GM21447 (cell line): ENCODE measurements around the gene ETHE1.
"Not testable (repeated sequence)": the region's sequence is repeated elsewhere in the genome, so short reads cannot be mapped to it uniquely, and the experiment has no call there.

Experiments used
- ATAC-seq: cut with Tn5 transposase; IDR thresholded peaks from one replicate; pipeline ENCODE4 v1.9.1; 2021; ENCODE audit not compliant: unreplicated experiment

Gene ETHE1

DNA sequence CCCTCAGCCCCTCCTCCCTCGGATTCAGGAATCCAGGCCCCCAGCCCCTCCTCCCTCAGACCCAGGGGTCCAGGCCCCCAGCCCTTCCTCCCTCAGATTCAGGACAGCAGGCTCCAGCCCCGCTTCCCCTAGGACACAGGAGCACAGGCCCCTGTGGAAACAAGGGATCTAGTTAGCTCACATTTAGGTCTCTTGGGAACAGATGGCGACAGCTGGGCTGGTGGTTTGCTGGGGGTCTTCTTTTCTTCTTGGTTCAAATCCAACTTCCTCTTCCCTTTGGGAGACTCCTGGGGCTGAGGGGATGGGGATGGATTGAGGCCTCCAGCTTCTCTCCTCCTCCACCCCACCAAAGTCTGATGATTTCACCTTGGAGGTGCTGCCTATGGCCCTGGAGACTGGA is 25.6 kb upstream of the ETHE1 start:
- ATAC-seq, result no peak

GRCh38 chr19:43552198-43552450 is 25.1 kb upstream of the ETHE1 start:
- no peak for ATAC-seq

DNA sequence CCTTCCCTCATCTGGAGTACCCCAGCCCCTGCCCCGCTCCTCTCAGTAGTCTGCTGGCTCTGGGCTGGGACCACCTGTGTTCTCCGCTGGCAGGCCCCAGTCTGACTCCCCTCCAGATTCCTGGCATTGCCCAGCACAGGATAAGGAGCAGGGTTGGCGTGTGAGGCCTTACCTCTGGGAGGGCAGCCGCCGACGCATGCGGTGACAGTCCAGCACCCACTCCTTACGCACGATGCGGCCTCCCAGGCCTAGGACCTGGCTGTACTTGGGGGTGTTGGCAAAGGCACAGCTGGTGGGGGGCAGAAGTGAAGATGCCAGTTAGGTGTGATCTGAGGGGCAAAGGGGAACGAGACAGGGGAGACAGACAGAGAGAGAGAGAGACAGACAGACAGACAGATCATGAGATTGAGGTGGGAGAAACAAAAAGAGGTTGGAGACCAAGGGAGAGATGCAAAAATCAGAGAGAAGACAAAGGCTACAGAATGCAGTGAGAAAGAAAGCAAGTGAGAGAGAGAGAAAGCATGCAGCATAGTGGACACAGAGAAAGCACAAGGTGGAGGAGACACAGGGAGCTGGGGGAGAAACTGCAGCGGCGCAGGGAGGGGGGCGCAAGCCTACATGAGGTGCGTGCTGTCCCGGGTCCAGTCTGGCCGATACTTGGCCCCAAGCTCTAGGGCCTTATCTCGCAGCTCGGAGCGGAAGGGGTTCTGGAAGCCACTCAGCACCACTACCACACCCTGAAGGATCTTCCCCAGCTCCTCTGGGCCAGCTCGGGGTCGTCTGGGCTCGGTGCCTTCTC is 24.6 kb upstream of the ETHE1 start:
- ATAC-seq, result no peak

DNA sequence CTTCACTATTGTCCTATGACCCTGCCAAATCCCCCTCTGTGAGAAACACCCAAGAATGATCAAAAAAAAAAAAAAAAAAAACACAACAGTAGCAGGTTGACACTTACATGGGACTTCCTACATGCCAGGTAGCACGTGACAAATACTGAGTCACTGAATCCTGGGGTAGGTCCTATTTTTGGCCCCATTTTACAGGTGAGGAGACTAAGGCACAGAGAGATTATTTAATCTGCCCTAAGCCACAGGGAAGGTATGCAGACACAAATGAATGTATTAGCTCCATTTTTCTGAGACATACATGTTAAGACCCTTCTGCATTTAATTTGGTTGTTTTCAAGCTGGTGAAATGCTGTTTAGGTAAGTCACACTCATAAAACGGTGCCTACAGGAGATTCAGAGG is 21.7 kb upstream of the ETHE1 start:
- ATAC-seq, result no peak

DNA sequence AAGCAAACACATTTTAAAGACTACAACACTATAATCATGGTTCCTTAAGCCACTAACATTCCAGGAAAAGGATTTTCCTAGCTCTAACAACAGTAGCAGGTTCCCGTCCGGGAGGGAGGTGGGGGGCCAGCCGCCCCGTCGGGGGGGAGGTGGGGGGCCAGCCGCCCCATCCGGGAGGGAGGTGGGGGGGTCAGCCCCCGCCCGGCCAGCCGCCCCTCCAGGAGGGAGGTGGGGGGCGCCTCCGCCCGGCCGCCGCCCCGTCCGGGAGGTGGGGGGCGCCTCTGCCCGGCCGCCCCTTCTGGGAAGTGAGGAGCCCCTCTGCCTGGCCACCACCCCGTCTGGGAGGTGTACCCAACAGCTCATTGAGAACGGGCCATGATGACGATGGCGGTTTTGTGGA is 20.9 kb upstream of the ETHE1 start:
- not testable (repeated sequence) for ATAC-seq

- ATAC-seq, result no peak
Measured at GRCh38 chr19:43546581-43546980, 19.6 kb upstream of the ETHE1 start.

DNA sequence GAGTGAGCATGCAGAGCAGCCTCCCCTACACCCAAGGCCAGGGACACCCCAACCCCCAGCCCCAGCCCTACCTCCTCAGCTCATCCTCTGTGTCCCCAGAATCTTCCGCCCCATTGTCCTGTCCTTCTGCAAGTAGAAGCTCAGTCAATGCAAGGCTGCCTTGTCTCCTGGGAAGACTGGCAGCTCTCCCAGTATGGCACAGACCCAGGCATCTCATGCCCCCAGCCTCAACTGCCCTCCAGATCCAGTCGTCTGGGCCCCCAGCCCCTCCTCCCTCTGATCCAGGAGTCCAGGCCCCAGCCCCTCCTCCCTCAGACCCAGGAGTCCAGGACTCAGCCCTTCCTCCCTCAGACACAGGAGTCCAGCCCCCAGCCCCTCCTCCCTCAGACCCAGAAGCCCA is 19.0 kb upstream of the ETHE1 start:
- no peak for ATAC-seq

- ATAC-seq, result no peak
Measured at GRCh38 chr19:43545276-43545675, 18.3 kb upstream of the ETHE1 start.

DNA sequence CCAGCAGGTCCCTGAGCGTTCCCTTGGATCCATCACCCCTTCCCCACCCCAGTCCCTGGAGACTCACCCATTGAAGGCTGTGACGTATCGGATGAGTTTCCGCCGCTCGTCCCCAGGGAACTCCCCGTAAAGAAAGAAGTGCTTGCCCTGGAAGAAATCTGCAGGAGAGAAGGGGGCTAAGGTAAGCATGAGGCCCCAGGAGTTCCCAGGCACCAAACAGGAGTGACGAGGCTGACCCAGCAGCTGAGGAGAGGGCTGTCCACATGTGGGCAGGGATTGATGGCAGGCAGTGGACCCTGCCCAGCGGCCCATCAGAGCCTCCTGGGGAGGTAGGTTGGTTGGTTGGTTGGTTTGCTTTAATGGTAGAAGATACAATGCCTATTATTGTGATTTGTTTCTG is 17.1 kb upstream of the ETHE1 start:
- ATAC-seq, result no peak

DNA sequence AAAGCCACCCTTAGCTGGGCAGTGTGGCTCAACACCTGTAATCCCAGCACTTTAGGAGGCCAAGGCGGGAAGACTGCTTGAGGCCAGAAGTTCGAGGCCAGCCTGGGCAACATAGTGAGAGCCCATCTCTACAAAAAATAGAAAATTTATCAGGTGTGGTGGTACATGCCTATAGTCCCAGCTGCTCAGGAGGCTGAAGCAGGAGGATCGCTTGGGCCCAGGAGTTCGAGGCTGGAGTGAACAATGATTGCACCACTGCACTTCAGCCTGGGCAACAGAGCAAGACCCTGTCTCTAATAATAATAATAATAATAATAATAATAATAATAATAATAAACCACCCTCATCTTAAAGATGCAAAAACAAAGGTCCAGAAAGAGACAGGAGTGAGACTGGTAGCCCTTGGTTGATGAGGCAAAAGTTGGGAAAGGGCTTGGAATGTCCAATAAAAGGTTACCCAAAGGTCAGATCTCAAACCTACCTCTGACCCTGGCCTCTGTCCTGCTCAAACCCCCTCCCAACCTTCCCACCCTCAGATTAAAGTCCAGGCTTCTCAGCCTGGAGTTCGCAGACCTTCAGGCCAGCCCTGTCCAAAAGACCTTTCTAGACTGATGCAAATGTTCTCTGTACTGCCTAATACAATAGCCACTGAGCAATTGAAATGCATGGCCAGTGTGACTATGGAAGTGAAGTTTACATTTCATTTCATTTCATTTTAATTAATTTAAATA is 15.1 kb upstream of the ETHE1 start:
- no peak for ATAC-seq

DNA sequence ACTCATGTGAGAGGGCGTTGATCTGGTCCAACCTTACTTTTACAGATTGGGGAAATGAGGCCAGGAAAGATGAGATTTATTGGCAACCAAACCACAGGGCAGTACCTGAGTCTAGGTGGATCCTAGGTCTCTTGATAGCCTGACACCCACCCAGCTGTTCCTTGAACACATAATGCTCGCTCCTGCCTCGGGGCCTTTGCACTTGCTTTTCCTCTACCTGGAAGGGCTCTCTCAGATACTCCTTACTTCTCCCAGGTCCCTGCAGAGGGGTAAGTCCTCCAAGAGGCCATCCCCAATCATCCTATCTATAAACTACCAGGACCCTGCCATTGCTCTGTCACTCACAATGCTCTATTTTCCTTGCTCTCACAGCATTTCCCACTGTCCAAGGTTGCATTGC is 13.4 kb upstream of the ETHE1 start:
- no peak for ATAC-seq

GRCh38 chr19:43538922-43539321 is 11.9 kb upstream of the ETHE1 start:
- ATAC-seq, result no peak

GRCh38 chr19:43534816-43535761 is 8.1 kb upstream of the ETHE1 start:
- ATAC-seq, result no peak

DNA sequence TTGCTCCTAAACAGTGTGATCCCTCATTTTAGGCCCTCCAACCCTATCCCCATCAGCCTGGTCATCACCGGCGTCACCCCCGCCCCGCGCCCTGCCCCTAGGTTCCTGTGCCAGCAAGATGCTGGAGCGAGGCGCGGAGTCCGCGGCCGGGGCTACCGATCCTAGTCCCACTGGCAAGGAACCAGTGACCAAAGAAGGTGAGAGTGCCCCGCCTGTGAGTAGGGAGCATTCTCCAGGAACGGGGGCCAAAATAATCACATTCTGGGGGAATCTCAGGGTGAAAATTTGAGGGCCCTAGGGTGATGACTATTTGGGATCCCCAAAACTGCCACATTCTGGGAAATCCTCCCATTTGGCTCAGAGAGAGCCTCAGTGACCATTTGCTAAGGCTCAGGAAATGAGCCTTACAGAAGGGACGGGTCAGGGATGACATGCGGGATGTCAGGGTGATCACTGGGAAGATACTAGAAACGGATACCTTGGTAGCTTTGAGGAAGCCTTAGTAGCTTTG is 7.4 kb upstream of the ETHE1 start:
- no peak for ATAC-seq

- ATAC-seq, result peak; percentile 54
Measured at GRCh38 chr19:43533546-43534304, 6.7 kb upstream of the ETHE1 start.

- peak; percentile 48 for ATAC-seq
Measured at GRCh38 chr19:43532962-43533545, 6.1 kb upstream of the ETHE1 start, which contains the start of gene ZNF575. TSS of gene ZNF575 (plus strand) at chr19:43533188. CDS start at chr19:43534423, 1,235 bp downstream.

- ATAC-seq, result no peak
Measured at GRCh38 chr19:43532571-43532961, 5.6 kb upstream of the ETHE1 start.

GRCh38 chr19:43527860-43528622 is 1.0 kb upstream of the ETHE1 start:
- ATAC-seq, result no peak
